ENCODE measurements around the gene CXorf49B. TPM values are rescaled to one million over a fixed set of nuclear protein-coding genes. Genes with fewer than 3 reads are reported as not detected.
"Not testable (repeated sequence)": the region's sequence is repeated elsewhere in the genome, so short reads cannot be mapped to it uniquely, and the experiment has no call there.

Gene CXorf49B
- total RNA-seq, result not detected

DNA sequence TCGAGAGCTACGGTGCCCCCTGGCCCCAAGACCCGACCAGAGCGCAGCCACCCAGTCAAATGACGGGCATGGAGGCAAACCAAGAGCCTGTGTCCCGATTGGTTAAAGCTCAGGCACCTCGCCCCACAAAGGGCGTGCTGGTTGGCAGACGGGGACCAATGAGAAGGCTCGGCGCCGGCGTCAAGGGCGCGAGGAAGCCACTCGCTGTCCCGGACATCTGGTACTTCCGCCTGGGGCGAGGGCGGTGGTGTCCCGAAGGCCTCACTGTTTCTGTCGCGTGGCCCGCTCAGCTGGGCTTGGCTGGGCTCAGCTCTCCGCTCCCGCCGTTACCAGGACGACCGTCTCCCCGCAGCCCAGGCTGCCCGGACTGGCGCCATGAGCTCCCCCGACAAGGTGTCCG, at the start of gene CXorf49B:
CXorf49B (plus strand) TSS at position 301 of the 400 bp plus-strand sequence; CDS start at position 376, 75 bp downstream.
- DNase-seq (ENCODE audit: low spot score in 2 of 2); FAIRE-seq: not testable (repeated sequence)

DNA sequence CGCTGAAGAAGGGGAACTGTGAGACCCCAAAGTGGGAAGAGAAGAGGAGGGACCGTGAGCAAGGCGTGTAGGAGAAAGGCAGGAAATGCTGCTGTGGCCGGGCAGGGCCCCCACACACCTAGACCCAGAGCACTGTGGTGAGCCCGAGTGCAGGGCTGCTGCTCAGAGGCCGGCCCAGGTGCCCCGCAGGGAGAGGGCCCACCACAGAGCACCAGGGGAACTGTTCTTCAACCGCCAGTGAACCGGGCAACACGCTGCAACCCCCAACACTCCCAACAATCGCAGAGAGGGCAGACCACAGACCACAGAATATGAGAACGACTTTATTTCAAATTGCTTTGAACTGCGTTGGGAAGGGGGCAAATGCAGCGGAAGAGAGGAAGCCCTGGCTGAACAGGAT, 49.1 kb upstream of the CXorf49B start:
- not testable (repeated sequence) for FAIRE-seq; DNase-seq (ENCODE audit: low spot score in 2 of 2)

DNA sequence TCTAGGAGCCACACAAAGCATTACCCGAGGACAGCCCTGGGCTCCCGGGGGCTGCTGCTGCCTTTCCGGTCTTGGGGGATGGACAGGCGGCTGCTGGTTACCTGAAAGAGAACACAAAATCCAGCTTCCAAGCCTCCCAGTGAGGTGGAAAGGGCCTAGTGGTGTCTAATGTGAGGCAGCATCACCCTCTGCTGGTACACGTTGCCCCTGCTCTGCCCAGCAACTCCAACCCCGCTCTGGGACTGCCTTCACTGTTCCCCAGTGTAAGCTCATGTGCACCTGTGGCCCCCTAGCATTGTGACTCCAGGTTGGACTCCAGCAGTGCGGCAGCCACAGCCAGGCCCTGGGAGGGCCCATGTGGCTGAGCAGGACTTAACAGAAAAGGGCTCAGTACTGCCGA, 47.6 kb upstream of the CXorf49B start:
- FAIRE-seq; DNase-seq (ENCODE audit: low spot score in 2 of 2): not testable (repeated sequence)

- not testable (repeated sequence) for DNase-seq (ENCODE audit: low spot score in 2 of 2); FAIRE-seq
Measured at GRCh38 chrX:71716323-71716722, 46.8 kb upstream of the CXorf49B start.

DNA sequence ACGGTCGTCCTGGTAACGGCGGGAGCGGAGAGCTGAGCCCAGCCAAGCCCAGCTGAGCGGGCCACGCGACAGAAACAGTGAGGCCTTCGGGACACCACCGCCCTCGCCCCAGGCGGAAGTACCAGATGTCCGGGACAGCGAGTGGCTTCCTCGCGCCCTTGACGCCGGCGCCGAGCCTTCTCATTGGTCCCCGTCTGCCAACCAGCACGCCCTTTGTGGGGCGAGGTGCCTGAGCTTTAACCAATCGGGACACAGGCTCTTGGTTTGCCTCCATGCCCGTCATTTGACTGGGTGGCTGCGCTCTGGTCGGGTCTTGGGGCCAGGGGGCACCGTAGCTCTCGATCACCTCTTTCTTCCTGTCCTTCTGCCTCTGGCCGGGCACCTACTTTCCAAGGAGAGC, 45.0 kb upstream of the CXorf49B start, which contains the start of gene CXorf49:
CXorf49 (minus strand) TSS at position 101 of the 400 bp plus-strand sequence. CDS start 134 bp downstream, outside the sequence.
- DNase-seq (ENCODE audit: low spot score in 2 of 2); FAIRE-seq: not testable (repeated sequence)

GRCh38 chrX:71719195-71719594, 44.0 kb upstream of the CXorf49B start:
- not testable (repeated sequence) for DNase-seq (ENCODE audit: low spot score in 2 of 2); FAIRE-seq

DNA sequence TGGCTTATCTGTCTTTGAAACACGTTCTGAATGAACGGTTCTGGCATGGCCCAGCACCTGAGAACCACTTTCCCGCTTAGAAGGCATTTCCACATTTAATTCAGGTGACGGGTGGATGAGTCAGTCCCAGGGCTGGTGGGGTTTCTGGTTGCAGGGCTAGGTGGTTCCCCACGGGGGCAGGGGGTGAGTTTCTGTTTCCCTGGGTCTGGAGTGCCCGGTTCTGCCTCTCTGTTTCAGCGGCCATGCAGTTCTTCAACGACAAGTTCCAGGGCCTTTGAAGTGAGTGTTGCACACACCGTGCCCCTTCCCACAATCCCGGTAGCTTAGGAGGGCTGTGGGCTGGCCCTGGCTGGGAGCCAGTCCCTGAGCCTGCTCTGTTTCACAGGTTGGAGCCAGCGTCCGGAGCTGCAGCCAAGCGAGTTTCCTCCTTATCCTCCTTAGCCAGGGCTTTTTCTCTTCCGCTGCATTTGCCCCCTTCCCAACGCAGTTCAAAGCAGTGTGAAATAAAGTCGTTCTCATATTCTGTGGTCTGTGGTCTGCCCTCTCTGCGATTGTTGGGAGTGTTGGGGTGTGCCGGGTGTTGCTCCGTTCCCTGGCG, 42.8 kb upstream of the CXorf49B start:
- FAIRE-seq; DNase-seq (ENCODE audit: low spot score in 2 of 2): not testable (repeated sequence)

DNA sequence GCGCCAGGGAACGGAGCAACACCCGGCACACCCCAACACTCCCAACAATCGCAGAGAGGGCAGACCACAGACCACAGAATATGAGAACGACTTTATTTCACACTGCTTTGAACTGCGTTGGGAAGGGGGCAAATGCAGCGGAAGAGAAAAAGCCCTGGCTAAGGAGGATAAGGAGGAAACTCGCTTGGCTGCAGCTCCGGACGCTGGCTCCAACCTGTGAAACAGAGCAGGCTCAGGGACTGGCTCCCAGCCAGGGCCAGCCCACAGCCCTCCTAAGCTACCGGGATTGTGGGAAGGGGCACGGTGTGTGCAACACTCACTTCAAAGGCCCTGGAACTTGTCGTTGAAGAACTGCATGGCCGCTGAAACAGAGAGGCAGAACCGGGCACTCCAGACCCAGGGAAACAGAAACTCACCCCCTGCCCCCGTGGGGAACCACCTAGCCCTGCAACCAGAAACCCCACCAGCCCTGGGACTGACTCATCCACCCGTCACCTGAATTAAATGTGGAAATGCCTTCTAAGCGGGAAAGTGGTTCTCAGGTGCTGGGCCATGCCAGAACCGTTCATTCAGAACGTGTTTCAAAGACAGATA, 2.4 kb upstream of the CXorf49B start:
- FAIRE-seq; DNase-seq (ENCODE audit: low spot score in 2 of 2): not testable (repeated sequence)

DNA sequence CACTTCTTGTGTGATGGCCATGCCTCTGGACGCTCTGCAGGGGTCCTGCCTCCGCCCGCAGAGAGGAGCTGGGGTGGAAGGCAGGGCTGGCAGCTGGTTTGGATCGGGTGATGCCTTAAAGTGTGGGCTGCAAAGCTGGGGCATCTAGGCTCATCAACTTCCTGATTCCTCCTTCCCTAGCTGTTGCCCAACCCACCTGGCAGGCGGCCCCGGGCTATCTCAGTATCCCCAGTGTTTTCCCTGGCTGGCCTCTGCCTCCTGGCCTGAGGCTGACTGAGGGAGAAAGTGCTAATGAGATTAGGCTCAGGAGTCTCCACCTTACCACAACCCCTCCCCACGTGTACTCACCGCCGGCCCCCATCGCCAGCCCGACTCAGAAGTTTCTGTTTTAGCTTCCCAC, 1.7 kb downstream of the CXorf49B start:
- DNase-seq (ENCODE audit: low spot score in 2 of 2); FAIRE-seq: not testable (repeated sequence)

DNA sequence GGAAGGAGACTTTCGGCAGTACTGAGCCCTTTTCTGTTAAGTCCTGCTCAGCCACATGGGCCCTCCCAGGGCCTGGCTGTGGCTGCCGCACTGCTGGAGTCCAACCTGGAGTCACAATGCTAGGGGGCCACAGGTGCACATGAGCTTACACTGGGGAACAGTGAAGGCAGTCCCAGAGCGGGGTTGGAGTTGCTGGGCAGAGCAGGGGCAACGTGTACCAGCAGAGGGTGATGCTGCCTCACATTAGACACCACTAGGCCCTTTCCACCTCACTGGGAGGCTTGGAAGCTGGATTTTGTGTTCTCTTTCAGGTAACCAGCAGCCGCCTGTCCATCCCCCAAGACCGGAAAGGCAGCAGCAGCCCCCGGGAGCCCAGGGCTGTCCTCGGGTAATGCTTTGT, 2.5 kb downstream of the CXorf49B start:
- FAIRE-seq; DNase-seq (ENCODE audit: low spot score in 2 of 2): not testable (repeated sequence)

GRCh38 chrX:71767134-71767533, 4.0 kb downstream of the CXorf49B start:
- FAIRE-seq; DNase-seq (ENCODE audit: low spot score in 2 of 2): not testable (repeated sequence)

DNA sequence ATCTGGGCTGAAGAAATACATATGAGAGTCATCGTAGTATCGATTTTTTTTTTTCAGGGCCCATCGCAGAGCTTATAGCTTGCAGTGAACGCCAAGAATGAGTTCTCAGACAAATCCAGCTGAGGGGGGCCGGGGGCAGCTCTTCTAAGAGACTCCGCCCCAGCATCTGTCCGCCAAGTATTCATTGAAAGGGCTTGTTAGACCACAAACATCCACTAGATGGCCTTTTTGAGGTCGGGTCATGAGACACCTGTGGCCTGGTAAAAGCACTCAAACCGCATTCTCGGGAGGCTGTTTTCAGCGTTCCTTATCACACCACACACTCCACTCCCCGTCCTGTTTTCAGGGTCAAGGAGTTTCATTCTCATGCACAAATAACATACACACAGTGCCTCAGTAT, 15.2 kb downstream of the CXorf49B start:
- not testable (repeated sequence) for DNase-seq (ENCODE audit: low spot score in 2 of 2); FAIRE-seq

DNA sequence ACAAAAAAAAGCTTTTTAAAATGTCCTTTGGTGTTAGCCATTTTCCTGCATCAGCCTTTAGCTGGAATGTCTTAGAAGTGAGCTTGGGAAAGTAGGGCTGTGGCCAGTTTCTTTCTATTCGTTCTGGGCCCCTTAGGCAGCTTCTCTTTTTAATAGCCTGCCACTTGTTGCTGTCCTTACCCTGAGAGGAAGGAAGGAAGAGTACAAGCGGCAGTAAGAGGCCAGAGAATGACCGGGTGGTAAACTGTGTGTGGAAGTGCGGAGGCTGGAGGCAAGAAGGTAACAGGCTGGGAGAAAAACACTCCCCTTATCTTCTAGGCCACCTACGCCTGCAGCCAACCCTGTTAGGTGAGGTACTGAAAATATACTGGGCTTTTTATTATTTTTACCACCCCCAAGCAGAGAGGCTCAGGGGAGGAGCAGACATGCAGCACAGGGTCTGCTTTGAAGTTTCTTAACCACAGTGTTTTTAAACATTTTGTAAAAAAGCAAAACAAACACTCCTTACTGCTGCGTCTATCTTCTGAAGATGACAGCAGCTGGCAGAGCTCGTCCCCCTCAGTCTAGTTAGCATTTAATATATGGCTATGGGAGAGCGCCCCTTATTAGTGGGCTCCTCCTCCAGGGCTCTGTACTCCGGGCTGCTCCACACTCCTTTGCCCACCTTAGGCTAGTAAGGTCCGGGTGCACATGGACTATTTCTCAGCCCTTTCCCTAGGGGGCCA, 19.2 kb downstream of the CXorf49B start:
- not testable (repeated sequence) for DNase-seq (ENCODE audit: low spot score in 2 of 2); FAIRE-seq

DNA sequence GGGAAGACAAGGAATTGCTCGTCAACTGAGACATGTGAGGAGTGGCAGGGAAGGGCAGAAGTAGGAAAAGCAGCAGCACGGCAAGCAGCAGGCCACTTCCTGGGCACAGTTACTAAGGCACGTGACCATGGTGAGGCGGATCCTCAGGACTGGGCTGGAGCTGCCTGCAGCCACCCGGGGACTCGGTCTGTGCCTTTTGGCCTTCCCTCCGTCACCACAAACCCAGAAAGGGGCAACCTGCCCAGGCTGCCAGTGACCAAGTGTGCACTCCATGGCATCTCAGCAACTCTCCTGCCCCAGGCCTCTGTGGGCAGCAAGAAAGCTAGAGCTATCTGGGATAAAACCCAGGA, 19.8 kb downstream of the CXorf49B start:
- not testable (repeated sequence) for DNase-seq (ENCODE audit: low spot score in 2 of 2); FAIRE-seq

- DNase-seq (ENCODE audit: low spot score in 2 of 2); FAIRE-seq: not testable (repeated sequence)
Measured at GRCh38 chrX:71783569-71784347, 20.6 kb downstream of the CXorf49B start.

DNA sequence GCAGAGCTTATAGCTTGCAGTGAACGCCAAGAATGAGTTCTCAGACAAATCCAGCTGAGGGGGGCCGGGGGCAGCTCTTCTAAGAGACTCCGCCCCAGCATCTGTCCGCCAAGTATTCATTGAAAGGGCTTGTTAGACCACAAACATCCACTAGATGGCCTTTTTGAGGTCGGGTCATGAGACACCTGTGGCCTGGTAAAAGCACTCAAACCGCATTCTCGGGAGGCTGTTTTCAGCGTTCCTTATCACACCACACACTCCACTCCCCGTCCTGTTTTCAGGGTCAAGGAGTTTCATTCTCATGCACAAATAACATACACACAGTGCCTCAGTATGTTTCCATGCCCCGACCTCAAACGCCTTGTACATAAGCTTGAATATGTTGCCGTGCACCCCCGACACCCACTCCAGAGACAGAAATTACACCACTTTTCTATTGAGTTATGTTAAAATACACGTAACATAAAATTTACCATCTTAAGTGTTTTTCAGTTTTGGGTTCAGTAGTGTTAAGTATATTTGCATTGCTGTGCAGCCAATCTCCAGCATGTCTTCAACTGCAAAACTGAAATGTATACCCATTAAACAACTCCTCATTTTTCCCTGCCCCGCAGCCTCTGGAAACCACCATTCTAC, 21.3 kb downstream of the CXorf49B start:
- FAIRE-seq; DNase-seq (ENCODE audit: low spot score in 2 of 2): not testable (repeated sequence)

DNA sequence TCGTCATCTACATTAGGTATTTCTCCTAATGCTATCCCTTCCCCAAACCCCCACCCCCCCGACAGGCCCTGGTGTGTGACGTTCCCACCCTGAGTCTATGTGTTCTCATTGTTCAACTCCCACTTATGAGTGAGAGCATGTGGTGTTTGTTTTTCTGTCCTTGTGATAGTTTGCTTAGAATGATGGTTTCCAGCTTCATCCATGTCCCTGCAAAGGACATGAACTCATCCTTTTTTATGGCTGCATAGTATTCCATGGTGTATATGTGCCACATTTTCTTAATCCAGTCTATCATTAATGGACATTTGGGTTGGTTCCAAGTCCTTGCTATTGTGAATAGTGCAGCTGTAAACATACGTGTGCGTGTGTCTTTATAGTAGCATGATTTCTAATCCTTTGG, 43.3 kb downstream of the CXorf49B start:
- DNase-seq (ENCODE audit: low spot score in 2 of 2); FAIRE-seq: not testable (repeated sequence)

GRCh38 chrX:71809886-71810285, 46.7 kb downstream of the CXorf49B start:
- FAIRE-seq (no peak), DNase-seq (ENCODE audit: low spot score in 2 of 2) (no peak)

DNA sequence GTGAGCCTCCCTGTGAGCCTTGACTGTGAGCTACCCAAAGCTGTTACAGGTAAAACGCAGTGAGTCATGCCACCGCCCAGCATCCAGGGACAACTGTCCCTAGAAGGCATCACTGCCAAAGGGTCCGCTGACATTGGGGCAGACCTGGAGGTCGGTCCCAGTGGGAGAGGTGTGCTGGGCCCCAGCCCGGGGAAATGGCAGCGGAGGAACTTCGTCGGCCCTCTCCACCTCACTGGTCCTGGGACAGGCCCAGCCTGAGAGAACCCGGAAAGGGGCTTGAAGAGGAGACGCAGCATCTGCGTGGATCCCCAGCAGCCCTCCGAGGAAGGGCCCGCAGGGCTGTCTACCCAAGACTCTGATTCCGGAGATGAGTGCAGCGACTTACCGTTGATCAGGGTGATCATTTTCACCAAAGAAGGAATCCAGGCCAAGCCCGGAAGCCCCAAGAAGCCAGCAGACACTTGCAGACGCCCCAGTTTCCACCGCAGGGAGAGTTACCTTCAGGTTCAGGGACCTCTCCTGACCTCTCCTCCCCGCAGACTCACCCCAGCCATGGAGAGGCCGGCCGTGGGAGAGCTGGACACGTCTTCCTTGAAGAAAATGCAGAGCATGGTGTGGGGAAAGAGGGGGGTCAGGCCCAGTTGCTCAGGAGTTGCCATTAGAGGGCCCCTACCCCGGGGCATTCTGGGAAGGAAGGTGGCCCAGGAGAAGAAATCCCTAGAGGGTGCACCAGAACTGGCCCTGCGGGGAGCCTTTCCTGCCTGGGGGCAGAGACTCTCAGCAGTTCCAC, 51.2 kb downstream of the CXorf49B start:
- no peak for FAIRE-seq

More for the DNA sequence above, 51.2 kb downstream of the CXorf49B start:
- DNase-seq (ENCODE audit: low spot score in 2 of 2), result no peak
